ENCODE measurements around the gene LRRIQ1.
A peak's percentile ranks its signal among the peaks of the same experiment; 100 is the strongest.

LRRIQ1 gene

GRCh38 chr12:85076688-85077430 is 40.7 kb downstream of the LRRIQ1 start:
- DNase-seq (ENCODE audit: low read depth), result peak; percentile 81
- H3K4me3 ChIP-seq (ENCODE audit: control insufficient read depth, low read depth, low read length), result no peak overlapping the region
- TF ChIP-seq, protein P1, sequence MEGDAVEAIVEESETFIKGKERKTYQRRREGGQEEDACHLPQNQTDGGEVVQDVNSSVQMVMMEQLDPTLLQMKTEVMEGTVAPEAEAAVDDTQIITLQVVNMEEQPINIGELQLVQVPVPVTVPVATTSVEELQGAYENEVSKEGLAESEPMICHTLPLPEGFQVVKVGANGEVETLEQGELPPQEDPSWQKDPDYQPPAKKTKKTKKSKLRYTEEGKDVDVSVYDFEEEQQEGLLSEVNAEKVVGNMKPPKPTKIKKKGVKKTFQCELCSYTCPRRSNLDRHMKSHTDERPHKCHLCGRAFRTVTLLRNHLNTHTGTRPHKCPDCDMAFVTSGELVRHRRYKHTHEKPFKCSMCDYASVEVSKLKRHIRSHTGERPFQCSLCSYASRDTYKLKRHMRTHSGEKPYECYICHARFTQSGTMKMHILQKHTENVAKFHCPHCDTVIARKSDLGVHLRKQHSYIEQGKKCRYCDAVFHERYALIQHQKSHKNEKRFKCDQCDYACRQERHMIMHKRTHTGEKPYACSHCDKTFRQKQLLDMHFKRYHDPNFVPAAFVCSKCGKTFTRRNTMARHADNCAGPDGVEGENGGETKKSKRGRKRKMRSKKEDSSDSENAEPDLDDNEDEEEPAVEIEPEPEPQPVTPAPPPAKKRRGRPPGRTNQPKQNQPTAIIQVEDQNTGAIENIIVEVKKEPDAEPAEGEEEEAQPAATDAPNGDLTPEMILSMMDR (conservative IDR thresholded peaks at IDR 0.05; ENCODE audit: control insufficient read depth, insufficient read depth, low read depth, low read length), result peak; percentile 46

GRCh38 chr12:85085066-85085465 is 48.9 kb downstream of the LRRIQ1 start:
- no peak overlapping the region for H3K4me3 ChIP-seq (ENCODE audit: control insufficient read depth, low read depth, low read length)
- no peak for DNase-seq (ENCODE audit: low read depth)
- TF ChIP-seq, protein P1 (conservative IDR thresholded peaks at IDR 0.05; ENCODE audit: control insufficient read depth, insufficient read depth, low read depth, low read length), result no peak

DNA sequence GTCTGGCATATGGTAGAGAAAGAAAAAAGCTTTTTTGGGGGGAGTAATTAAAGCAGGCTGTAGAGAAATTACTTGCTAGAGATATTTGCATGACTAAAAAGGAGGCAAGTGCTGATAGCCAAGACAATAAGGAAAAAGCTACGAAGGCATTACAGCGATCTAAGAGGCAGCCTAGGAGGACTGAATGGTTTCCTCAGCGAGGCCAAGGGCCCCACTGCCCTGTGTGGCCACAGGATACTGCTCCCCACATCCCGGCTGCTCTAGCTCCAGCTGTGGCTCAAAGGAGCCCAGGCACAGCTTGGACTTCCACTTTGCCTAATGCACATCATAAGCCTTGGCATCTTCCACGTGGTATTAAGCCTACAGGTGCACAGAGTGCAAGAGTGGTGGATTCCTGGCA is 53.6 kb downstream of the LRRIQ1 start:
- no peak overlapping the region for H3K4me3 ChIP-seq (ENCODE audit: control insufficient read depth, low read depth, low read length)
- DNase-seq (ENCODE audit: low read depth), result no peak
- TF ChIP-seq, protein P1 (conservative IDR thresholded peaks at IDR 0.05; ENCODE audit: control insufficient read depth, insufficient read depth, low read depth, low read length), result no peak

DNA sequence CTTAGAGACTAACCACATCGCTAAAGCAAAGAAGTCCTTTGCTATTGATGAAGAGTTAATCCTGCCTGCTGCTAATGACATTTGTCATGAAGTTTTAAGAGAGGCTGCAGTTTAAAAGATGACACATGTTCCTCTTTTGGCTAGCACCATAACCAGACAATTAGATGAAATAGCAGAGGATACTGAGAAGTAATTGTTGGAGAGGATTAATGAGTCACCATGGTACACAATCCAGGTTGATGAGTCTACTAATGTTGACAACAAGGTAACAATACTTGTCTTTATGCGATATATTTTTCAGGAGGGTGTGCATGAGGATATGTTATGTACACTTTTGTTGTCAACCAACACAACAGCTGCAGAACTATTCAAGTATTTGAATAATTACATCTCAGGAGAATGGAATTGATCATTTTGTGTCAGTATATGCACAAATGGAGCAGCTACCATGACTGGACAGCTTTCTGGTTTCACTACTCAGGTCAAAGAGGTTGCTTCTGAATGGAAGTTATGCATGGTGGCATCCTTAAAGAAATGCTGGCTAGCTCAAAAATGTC is 56.7 kb downstream of the LRRIQ1 start:
- H3K4me3 ChIP-seq (ENCODE audit: control insufficient read depth, low read depth, low read length), result no peak overlapping the region
- DNase-seq (ENCODE audit: low read depth), result no peak
- TF ChIP-seq, protein P1 (conservative IDR thresholded peaks at IDR 0.05; ENCODE audit: control insufficient read depth, insufficient read depth, low read depth, low read length), result no peak

- H3K4me3 ChIP-seq (ENCODE audit: control insufficient read depth, low read depth, low read length), result no peak overlapping the region
- DNase-seq (ENCODE audit: low read depth), result no peak
- TF ChIP-seq, protein P1 (conservative IDR thresholded peaks at IDR 0.05; ENCODE audit: control insufficient read depth, insufficient read depth, low read depth, low read length), result no peak
Observed at GRCh38 chr12:85095501-85095900, 59.4 kb downstream of the LRRIQ1 start.

DNA sequence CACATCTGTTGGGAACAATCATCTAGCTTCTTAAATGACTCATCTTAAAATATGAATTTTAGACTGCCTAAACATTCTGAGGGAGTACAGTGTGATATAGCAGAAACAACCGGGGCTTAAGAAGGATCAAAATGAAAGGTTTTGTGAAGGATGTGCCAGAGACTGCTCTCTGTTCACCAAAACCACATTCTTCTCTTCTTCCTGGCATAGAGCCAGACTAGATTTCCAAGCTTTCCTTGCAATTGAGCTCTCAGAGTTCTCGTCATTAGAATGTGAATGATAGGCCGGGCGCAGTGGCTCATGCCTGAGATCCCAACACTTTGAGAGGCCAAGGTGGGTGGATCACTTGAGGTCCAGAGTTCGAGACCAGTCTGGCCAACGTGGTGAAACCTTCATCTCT is 94.5 kb downstream of the LRRIQ1 start:
- TF ChIP-seq, protein P1 (conservative IDR thresholded peaks at IDR 0.05; ENCODE audit: control insufficient read depth, insufficient read depth, low read depth, low read length), result no peak
- H3K4me3 ChIP-seq (ENCODE audit: control insufficient read depth, low read depth, low read length), result no peak overlapping the region
- no peak for DNase-seq (ENCODE audit: low read depth)

All from fibroblast of mammary gland (primary cell).